NCI-H524 (cell line): Measurements from ENCODE around the gene PDLIM4.

Source experiments
- DNase-seq, 2 experiments: peaks; one replicate each; lab custom pipeline; 2025; lab: John Stamatoyannopoulos, UW

The PDLIM4 gene

DNA sequence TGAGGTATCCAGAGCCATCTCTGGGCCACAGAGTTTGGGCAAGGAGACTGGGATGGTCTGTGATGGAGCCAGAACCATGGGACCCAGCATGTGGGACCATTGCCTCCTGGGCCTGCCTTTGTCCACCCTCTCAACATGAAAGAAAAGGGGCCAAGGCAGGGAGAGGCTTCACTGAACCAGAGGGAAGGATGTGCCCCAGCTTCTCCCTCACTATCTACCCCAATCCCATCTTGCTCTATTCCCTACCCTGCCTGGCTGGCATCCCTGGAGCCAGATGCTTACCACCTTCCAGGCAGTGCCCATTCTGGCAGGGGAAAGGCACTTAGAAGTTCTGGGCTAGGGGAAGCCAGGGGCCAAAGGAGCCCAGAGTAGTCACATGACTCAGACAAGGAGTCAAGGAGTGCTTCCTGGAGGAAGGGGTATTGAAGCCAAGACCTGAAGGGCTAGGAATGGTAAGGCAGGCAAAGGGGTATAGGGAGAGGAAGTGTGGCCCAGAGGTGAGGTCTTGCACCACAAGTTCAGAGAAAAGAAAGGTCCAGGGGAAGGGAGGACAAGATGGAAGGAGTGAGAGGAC lies 9.8 kb downstream of the PDLIM4 start:
- no peak for DNase-seq

DNA sequence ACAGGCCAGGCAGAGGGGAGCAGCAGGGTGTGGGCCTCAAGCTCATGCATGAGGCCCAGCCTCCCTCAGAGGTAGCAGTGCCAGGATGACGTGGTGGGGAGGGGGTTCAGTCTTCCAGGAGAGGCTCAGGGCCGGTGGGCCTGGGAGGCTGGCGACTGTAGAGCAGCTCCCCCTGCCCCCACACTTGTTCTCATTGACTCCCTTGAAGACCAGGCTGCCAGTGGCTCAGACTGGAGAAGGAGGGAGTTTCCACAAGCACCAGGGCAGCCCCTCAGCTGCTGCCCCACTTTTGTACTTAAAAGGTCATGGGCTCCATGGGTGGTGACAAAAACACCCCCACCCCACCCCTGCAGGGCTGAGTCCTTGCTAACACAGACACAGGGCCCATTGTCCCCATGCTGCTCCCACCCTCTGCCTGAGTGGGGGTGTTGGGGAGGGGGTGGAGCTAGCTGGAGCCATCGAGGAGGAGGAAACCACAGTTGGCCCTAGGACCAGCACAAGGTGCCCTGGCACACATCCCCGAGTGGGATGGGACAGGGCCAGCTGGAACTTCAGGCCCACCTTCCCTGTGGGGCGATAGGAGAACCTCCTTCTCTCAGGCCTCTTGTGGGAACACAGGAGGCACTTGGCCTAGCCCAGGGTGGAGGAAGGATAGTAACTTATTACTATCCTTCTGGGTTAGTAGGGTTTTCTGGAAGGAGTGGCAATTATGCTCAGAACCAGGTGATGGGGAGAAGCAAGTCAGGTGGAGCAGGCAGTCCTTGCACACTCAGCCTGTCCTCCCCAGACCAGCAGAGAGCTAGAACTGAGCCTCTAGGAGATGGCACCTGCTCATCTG lies 10.7 kb downstream of the PDLIM4 start:
- no peak for DNase-seq

DNA sequence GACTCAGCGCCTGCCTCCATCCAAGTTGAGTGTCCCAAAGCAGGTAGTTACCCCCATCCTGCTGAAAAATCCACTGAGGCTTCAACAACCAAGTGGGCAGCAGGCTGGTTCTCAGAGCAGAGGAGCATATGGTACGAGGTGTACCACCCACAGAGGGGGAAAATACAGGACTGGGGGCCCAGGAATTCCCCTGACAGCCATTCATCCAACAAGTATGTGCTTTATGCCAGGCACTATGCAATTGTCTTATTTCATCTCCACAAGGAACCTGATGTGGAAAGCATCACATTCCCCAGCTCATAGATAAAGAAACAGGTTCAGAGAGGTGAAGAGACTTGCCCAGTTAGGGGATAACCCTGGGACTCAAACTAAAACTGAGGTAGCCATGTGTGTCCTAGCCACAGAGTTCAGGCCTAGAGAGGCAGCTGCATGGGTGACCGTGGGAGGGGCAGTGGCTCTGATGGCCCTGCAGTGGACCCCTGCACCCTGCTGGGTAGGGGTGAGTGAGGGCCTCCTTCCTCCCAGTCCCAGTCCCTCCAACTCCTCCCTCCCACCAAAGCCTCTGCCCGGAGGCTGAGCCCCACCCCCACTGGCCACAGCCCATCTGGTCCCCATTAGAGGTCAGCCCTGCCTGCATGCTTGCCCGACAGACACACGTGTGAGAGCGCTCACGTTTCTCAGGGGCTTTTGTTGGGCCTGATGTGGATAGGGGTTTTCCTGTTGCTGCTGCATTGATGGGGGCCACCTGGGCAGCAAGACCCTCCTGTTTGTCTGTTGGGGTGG lies 11.5 kb downstream of the PDLIM4 start:
- DNase-seq: peak in 1 of 2 experiments; percentile 57

DNA sequence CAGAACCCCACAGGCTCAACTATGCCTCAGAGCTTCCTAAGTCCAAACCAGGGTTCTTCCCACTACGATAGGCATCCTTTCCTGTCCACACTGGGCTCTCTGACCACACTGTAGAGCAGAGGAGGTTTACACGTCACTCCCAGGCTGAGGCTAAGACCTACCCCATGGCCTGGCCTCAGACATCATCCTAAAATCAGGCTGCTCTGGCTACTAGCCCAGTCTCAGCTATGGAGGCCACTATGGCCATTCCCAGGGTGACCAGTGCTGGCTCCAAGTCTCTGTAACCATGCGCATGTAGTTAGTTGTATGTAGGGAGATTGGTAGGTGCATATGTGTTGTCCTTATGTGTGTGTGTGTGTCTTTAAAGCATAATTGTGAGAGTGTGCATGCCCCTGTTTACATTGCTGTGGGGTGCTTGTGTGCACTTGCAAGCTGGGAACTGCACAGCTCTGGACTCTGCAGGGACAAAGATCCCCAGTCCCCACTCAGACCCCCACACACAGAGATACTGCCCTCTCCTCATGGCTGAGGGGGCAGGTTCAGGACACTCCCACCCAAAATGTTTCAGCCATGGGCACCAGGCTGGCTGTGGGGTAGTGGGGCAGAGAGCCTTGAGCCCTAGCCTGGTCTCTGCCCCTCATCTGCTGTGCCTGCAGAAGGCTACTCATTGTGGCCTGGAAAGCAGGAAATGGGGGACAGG lies 12.3 kb downstream of the PDLIM4 start:
- no peak for DNase-seq

DNA sequence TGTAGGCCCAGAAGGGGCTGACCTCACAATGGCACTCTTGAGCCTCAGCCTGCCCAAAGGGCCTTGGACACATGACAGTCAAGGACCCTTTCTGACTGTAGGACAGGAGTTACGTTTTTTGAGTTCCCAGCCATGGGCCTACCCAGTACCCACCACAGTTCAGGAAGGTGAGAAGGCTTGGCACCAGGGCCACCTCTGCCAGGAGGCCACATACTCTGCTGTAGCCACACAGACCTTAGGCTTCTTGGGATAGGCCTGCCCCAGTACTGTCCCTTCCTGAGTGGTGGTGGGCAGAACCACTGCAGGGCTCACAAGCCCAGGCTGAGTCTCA lies 12.8 kb downstream of the PDLIM4 start:
- DNase-seq: no peak

DNA sequence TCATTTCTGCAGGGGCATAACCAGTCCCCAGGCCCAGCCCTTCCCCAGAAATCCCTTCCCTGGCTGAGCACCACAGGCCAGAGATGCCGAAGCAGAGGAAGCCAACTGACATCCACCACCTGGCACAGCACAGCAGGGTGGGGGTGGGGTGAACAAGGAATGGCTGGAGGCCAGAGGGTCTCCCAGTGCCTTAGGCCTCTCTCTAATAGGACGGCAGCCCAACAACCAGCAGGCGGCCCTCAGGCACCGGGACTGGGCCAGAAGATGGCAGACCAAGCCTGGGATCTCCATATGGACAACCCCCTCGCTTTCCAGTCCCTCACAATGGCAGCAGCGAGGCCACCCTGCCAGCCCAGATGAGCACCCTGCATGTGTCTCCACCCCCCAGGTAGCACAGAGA lies 13.2 kb downstream of the PDLIM4 start:
- peak in 1 of 2 experiments; percentile 49 for DNase-seq

DNA sequence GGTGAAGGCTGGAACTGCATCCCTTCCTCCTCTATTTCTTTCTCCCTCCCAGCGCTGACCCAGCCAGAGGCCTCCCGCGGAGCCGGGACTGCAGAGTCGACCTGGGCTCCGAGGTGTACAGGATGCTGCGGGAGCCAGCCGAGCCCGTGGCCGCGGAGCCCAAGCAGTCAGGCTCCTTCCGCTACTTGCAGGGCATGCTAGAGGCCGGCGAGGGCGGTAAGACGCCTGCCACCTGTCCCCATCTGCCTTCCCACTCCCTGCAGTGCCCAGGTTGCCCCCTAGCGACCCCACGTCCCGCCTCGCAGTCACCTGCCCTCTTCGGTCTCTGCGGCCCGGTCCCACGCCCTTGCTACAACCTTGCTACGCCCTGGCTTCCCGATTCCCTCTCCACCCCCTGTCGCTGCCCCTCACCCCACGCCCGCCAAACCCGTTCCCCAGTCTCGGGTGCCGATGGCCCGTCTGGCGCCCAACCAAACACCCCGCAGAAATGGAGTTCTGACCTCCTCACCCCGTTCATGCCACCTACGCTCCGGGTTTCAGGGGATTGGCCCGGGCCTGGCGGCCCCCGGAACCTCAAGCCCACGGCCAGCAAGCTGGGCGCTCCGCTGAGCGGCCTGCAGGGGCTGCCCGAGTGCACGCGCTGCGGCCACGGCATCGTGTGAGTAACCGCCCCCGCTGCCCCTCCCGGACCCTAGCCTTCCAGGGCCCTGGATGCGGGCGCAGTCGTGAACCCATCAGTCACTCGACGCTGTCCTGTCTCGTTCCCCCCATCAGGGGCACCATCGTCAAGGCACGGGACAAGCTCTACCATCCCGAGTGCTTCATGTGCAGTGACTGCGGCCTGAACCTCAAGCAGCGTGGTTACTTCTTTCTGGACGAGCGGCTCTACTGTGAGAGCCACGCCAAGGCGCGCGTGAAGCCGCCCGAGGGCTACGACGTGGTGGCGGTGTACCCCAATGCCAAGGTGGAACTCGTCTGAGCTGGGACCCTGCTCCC lies 14.1 kb downstream of the PDLIM4 start:
- peak in 1 of 2 experiments; percentile 21 for DNase-seq

DNA sequence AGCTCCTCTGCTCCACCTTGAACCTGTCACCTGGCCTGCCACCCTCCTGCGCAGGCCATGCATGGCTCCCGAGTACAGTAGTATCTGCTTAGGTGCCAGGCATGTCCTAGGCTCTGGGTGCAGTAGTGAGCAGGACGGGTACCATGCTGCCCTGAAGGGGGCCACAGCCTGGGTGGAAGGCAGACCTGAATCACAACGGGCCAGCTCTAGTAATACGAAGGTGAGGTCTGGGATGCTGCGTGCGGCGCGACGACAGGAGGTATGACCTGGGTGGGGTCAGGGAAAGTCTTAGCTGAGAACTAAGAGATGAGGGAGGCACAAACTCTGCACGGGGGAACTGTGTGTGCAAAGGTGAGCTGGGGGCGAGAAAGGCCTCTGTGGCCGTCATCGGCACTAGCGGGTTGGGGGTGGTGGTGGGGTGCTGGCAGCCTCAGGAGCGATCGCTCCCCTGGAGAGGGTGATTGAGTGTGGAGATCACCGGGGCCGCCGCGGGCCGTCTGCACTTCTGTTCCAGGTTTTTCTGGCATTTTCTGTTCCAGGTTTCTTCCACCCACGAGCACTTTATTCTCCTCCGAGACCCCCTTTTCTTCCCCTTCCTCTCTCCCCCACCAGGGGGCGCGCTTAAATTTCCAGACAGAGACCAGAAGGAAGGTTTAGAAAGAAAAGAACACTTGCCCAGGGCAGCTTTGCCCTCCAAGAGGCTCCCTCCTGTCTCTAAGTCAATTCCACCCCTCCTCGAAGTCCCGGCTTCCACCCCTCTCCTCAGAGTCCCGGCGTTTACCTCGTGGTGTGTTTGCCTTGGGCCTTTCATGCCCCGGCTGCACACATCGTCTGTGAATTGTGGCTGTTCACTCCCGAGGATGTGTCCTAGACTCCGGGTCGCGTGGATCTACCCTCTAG lies 15.1 kb downstream of the PDLIM4 start:
- peak; percentile 44 to 47 for DNase-seq

DNA sequence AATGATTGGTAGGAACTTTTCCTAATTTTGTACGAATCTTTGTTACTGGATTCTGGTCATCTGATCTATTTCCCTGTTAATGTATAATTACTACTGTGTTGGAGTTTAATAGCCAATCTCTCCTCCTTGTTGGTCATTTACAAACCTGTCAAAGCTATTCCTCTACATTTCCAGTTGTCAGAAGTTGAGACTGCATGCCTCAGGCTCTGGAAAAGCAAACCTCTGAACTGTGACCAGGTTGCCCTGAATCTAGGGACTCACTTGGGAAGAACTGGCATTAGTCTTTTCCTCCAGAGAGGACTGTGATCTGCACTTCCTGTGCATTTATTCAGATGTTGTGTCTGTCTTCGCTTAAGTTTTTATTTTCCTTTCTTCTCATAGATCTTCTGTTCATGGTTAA lies 16.1 kb downstream of the PDLIM4 start:
- DNase-seq: no peak

DNA sequence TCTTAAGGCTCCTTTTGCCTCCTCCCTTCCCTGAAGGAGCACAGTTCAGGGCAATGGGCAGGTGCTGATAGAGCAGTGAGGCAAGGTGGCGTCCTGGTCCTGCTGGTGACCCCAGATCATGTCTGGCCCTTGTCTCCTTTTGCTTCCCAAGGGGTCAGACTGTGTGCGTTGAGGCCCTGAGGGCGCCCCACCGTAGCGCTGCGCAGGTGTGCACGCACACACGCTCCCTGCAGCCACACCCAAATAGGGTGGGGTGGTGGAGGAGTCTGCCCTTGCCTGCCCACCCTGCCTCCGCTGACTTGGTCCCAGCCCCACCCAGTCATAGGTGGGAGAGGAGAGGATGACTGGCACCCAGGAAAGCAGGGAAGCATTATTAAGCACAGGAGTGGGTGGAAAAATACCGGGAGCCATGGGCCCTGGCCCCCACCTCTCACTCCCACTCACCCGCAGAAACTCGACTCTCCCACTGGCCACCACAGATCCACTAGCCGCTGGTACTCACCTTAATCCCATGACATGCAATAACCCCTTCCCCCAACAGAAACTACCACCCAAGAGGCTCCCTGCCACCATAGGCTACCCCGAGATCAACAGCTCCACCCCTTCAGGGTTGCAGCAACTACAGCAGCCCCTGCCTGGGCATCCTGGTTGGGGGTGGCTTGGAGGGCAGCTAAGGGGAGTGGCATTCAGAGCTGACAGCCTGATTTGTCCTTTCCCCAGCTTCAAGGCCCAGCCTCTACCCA lies 16.7 kb downstream of the PDLIM4 start:
- no peak for DNase-seq

DNA sequence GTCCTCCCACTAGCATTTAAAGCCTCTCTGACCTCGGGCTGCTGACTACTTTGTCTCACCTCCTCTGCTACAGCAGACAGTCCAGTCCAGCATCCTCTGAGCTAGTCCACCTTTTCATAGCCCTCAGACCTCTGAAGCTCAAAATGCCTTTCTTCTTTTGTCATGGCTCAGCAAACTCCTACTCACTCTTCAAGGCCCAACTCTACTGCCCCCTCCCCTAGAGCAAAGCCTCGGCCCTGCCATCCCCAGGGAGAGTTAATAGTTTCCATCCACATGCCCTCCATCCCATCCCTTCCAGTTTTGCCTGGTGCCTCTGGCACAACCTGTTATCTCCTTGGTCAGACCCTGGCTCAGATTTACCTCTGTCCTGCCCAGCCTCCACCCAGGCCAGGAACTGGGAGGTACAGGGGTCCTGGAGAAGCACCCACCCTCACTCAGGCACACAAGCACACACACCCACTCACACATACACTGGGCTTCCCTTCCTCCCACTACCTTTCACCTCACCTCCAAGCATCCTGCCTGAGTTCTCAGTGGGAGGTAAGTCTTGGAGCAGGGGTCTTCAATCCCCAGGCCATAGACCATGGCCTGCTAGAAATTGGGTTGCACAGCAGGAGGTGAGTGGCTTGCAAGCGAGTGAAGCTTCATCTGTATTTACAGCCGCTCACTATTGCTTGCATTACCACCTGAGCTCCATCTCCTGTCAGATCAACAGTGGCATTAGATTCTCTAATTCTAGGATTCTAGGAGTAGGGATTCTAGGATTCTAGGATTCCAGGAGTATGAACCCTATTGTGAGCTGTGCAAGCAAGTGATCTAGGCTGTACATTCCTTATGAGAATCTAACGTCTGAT lies 18.1 kb downstream of the PDLIM4 start:
- no peak for DNase-seq

DNA sequence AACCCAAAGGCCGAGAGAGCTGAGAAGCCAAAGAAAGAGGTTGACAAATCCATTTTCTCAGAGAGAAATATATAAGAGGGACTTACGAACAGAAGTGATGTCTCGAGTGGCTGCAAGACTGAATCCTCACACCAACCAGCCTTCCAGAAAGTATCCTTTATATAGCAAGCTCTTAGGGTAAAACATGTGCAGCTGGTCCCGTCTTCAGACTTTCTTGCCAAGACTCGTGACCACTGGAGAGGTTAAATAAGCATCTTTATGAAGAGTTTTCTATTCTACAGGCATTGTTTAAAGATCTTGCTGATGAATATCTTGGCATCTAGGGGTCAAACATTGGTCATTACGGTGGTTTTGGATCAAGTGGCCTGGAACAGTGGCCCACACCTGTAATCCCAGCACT lies 19.8 kb downstream of the PDLIM4 start:
- DNase-seq: no peak

DNA sequence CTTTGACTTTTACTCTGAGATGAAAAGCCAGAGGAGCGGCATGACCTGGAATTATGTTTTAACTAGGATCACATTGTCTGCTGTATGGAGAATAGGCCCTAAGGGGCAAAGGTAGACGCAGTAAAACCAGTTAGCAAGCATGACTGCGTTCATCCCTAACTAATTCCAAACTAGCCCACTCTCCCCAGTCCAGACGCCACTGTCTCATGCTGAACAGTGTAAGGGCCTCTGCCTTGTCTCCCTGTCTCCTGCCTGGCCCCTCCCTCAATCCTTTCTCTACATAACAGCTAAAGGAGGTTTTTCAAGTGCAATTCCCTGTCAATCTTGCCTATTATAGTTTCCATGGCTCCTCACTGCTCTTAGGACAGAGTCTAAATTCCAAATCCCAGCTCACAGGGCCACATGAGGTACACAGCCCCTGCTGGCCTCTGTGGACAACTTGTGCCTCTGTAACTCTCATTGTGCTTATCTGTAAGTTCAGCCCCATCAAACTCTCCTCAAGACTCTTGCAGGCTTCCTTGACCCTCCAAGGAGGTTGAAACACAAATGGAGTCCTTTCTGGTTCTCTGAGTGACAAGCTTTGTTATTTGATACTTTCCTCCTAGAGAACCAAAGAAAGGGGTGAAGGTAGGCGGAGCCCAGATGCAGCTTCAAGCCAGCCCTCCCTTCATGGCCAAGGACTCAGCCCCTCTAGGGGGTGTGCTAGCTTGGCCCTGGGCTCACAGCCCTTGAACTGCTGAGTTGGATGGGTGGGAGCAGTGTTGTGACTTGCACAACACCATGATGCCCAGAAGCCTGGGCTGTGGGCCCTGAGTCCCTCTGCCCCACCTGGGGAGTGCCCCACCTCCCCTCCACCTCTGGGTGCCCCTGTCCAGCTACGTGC lies 20.7 kb downstream of the PDLIM4 start:
- no peak for DNase-seq

DNA sequence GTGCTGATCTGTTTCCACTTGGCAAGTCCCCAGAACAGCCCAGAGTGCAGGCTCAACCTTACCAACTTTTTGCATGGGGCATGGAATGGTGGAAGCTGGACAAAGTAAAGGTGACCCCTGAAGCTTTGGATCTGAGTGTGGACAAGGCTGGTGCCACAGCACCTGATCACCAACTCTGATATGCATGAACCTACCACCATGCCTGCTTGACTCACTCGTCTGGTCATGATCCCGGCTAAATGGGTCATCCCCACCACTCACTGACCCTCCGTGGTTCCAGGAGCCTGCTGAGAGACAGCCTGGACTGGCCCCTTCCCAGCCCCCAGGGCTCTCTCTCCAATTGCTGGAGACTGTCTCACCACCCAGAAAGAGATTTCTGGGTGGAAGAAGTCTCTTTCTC lies 22.3 kb downstream of the PDLIM4 start:
- DNase-seq: no peak

DNA sequence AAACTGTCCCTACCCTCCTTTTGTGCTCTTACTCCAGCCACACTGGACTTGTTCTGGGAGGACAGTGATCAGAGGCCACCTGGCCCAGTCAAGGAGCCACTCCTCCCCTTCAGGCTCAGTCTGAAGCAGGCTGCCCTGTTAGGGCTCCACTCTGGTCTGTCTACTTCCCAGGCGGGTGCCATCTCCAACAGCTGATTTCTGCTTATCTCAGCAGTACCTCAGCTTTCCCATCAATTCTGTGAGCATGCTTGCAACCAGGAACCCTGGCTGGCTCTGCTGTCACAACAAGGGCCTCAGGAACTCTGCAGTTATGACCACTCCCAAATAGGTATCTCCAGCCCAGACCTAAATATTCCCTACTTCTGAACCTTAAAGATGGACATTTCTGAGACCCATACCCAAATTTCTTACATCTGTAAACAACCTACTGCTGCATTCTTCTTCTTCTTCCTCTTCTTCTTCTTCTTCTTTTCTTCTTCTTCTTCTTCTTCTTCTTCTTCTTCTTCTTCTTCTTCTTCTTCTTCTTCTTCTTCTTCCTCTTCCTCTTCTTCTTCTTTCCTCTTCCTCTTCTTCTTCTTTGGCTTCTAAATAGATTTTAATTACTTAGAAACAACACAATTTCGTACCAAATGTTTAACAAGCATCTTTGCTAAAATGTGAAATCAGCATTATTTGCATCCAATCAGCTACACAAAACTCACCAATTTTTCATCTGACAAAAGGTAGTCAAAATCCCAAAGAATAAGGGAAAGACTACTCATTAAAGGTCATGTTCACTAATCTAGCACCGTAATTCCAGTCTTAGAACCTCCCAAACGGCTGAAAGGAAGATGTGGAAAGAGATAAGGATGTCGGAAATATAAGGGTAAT lies 23.1 kb downstream of the PDLIM4 start:
- no peak for DNase-seq

DNA sequence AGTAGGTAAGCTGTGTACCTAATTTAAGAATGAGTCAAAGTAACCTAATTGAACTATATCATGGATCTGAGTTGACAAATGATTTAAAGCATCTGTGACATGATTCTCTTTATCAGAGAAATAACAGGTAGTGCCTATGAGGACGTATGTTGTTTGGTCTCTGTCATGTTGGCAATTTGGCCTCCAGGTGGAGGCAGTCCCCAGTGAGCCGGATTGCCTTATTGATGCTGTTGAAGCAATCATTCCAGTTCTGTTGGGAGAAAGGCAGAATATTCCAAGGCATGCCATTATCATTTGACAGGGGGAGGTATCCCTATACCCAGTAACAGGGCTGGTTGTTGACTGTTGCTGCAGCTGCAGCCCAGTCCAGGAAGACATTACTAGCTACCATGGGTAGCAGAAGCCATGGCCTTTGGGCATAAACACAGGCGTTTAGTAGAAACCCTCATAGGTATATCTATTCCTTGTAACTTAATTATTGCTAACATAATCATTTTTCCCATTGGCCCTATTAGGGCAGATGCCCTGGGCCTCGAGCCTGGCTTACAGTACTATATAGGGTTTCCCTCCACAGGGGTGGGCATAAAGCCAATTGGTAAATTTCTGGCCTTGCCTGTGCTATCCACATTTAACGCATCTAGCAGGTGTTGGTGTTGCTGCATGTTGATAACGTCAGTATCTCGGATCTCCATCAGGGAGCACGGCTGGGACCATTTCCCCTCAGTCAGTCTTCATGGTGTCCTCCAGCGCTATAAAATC lies 24.5 kb downstream of the PDLIM4 start:
- no peak for DNase-seq
